ENCODE measurements around the gene RBM17. TPM values are rescaled to one million over a fixed set of nuclear protein-coding genes. Genes with fewer than 3 reads are reported as not detected.

RBM17 gene
- total and polyA plus RNA-seq, 2 of the 4 experiments (the other 2 are of a cell fraction) = 24.6 to 56.7 TPM

DNA sequence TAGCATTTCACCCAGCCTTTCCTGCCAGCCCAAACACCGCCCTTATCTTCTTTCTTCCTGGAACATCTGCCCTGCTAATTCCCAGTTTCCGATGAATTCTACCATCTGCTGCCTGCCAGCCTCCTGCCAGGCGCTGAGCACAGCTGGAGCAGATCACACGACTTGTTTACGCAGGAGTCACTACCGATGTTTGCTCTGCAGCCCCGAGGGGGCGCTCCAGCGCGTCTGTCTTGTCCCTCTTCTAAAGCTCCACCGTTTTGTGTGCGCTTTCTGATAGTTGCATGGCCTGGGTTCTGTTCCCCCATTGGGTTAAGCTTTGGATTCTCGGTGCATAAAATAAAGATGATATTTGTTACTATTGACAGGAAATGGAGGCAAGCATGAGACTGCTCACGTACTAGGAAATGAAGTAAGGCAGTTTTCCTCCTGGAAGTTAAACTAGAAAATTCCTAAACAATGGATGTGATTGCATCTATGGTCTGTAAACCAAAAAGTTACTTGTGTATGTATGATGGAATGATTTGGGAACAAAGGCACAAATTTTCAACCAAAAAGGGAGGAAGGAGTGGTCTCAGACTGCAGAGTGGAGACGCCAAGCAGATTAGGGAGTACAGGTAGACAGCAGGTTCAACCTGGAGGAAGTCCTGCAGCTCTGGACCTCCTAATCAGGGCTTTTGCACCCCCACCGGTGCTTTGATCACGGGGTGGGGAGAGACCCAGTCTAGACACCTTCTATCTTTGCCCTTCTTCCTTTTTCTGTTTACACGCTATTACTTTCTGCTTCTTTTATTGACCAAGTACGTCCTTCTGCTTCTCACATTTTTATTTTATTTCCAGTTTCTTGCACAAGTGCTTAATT is 2.2 kb upstream of the RBM17 start (continued):
- TF ChIP-seq, protein P1, sequence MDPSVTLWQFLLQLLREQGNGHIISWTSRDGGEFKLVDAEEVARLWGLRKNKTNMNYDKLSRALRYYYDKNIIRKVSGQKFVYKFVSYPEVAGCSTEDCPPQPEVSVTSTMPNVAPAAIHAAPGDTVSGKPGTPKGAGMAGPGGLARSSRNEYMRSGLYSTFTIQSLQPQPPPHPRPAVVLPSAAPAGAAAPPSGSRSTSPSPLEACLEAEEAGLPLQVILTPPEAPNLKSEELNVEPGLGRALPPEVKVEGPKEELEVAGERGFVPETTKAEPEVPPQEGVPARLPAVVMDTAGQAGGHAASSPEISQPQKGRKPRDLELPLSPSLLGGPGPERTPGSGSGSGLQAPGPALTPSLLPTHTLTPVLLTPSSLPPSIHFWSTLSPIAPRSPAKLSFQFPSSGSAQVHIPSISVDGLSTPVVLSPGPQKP (IDR thresholded peaks at IDR 0.05; ENCODE audit: borderline replicate concordance, low read depth, low read length) = no peak

All from IMR-90 (cell line).